Natural killer cell (primary cell): Measurements from ENCODE around the gene DAB2IP. TPM values are rescaled to one million over a fixed set of nuclear protein-coding genes. Genes with fewer than 3 reads are reported as not detected.

ENCODE experiments used
- ATAC-seq, 3 donors: fragments of 150-1000 bp in 2 of 3; fragments of 200-7000 bp in 1 of 3; cut with Tn5 transposase; 1 replicate in 1 of 3; 2 replicates in 2 of 3; pipeline ENCODE4 v1.10.0; 2021; ENCODE audit warnings: mild to moderate bottlenecking in 2 of 3, moderate library complexity in 2 of 3
- DNase-seq, 2 donors: peaks; one replicate each; pipeline versions ENCODE4 v3.0.0 to v3.0.0-alpha.2; 2013 to 2021; ENCODE audit warnings: mixed read lengths in 1 of 2
- H3K27ac ChIP-seq: one replicate; pipeline ENCODE4 v1.5.1; 2013; ENCODE audit warnings: mild to moderate bottlenecking, low read length
- H3K27me3 ChIP-seq: one replicate; pipeline ENCODE4 v1.6.1; 2013; ENCODE audit warnings: low read length; ENCODE audit not compliant: control insufficient read depth, insufficient read depth
- H3K36me3 ChIP-seq: one replicate; pipeline ENCODE4 v1.6.1; 2013; ENCODE audit warnings: low read length; ENCODE audit not compliant: control insufficient read depth, insufficient read depth
- H3K4me1 ChIP-seq: one replicate; pipeline ENCODE4 v1.6.1; 2013; ENCODE audit warnings: low read length; ENCODE audit not compliant: control insufficient read depth, insufficient read depth
- H3K4me3 ChIP-seq: one replicate; pipeline ENCODE4 v1.5.1; 2013; ENCODE audit warnings: low read length
- H3K9me3 ChIP-seq: one replicate; pipeline ENCODE4 v1.6.1; 2013; ENCODE audit warnings: low read length; ENCODE audit not compliant: control insufficient read depth, insufficient read depth
- H3K27ac Mint-ChIP-seq, 2 donors: one replicate each; pipeline ENCODE4 v1.8.0; 2022; ENCODE audit warnings: mild to moderate bottlenecking in 2 of 2, mixed read lengths in 2 of 2, moderate library complexity in 1 of 2
- H3K27me3 Mint-ChIP-seq, 2 donors: one replicate each; pipeline ENCODE4 v1.8.0; 2022; ENCODE audit warnings: low read depth in 2 of 2, mixed read lengths in 2 of 2
- H3K36me3 Mint-ChIP-seq: one replicate; pipeline ENCODE4 v1.8.0; 2022; ENCODE audit warnings: mixed read lengths
- H3K4me1 Mint-ChIP-seq, 2 donors: one replicate each; pipeline ENCODE4 v1.8.0; 2022; ENCODE audit warnings: mixed read lengths in 2 of 2
- H3K4me3 Mint-ChIP-seq: one replicate; pipeline ENCODE4 v1.8.0; 2022; ENCODE audit warnings: mild to moderate bottlenecking, moderate library complexity, mixed read lengths
- H3K9me3 Mint-ChIP-seq, 2 donors: one replicate each; pipeline ENCODE4 v1.8.0; 2022; ENCODE audit warnings: mixed read lengths in 2 of 2
- WGBS: methylation state at CpG from one replicate; pipeline ENCODE4 v1.1.7; 2013; ENCODE audit warnings: missing lambda C conversion rate; ENCODE audit not compliant: insufficient coverage; 5-methylcytosine and 5-hydroxymethylcytosine counted together
- intact Hi-C: fragments of 100-400 bp; cut with micrococcal nuclease; formaldehyde crosslinking; loops from one replicate; pipeline ENCODE4 v1.14.2; 2022
- total RNA-seq, 4 donors: library from RNA; stranded (reverse); fragments of 120-200 nt in 1 of 4; gene quantifications; one replicate each; pipeline versions ENCODE4 v1.2.3 to v1.2.4, GENCODE V29; 2013 to 2022
- TF ChIP-seq, protein P1 (sequence below): fragments of 200-600 bp; IDR thresholded peaks from one replicate; pipeline ENCODE4 v1.8.0; 2022; ENCODE audit warnings: antibody characterized with exemption

The DAB2IP gene
- total RNA-seq, 3 donors from 2014 or later (not counting 1 experiment from before 2014, with no cell fraction given), result 0.19 to 2.5 TPM; not detected in 1

GRCh38 chr9:121721770-121722169 lies 70.3 kb downstream of the DAB2IP start:
- no peak for ATAC-seq
- H3K4me3 Mint-ChIP-seq, result no peak overlapping the region
- no peaks in the 10 kb centered on the region for H3K27me3 ChIP-seq
- WGBS, result 93% methylated on average over 7 of the region's 7 CpGs
- no peaks in the 10 kb centered on the region for H3K4me1 Mint-ChIP-seq
- H3K9me3 ChIP-seq, result no peaks in the 10 kb centered on the region
- no peaks in the 10 kb centered on the region for H3K36me3 Mint-ChIP-seq
- TF ChIP-seq, protein P1, sequence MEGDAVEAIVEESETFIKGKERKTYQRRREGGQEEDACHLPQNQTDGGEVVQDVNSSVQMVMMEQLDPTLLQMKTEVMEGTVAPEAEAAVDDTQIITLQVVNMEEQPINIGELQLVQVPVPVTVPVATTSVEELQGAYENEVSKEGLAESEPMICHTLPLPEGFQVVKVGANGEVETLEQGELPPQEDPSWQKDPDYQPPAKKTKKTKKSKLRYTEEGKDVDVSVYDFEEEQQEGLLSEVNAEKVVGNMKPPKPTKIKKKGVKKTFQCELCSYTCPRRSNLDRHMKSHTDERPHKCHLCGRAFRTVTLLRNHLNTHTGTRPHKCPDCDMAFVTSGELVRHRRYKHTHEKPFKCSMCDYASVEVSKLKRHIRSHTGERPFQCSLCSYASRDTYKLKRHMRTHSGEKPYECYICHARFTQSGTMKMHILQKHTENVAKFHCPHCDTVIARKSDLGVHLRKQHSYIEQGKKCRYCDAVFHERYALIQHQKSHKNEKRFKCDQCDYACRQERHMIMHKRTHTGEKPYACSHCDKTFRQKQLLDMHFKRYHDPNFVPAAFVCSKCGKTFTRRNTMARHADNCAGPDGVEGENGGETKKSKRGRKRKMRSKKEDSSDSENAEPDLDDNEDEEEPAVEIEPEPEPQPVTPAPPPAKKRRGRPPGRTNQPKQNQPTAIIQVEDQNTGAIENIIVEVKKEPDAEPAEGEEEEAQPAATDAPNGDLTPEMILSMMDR, result no peak
- H3K9me3 Mint-ChIP-seq, result no peaks in the 10 kb centered on the region
- DNase-seq, result no peak
- intact Hi-C loops, result no loop called here
- H3K36me3 ChIP-seq, result no peaks in the 10 kb centered on the region
- H3K27me3 Mint-ChIP-seq, result no peaks in the 10 kb centered on the region
- H3K4me1 ChIP-seq, result no peaks in the 10 kb centered on the region
- no peak overlapping the region for H3K4me3 ChIP-seq
- H3K27ac ChIP-seq, result no peak overlapping the region
- no peak overlapping the region for H3K27ac Mint-ChIP-seq

- Mint-ChIP-seq H3K4me3 (no peak overlapping the region), H3K27ac (no peak overlapping the region), H3K36me3 (no peaks in the 10 kb centered on the region), H3K27me3 (no peaks in the 10 kb centered on the region), H3K4me1 (no peaks in the 10 kb centered on the region), H3K9me3 (no peaks in the 10 kb centered on the region)
- peaks cover 5% of the 10 kb centered on the region for H3K4me1 ChIP-seq
- no peak overlapping the region for H3K27ac ChIP-seq
- intact Hi-C loops, result no loop called here
- no peak overlapping the region for H3K4me3 ChIP-seq
- TF ChIP-seq, protein P1, result no peak
- no peaks in the 10 kb centered on the region for H3K27me3 ChIP-seq
- H3K36me3 ChIP-seq, result no peaks in the 10 kb centered on the region
- DNase-seq (no peak), ATAC-seq (no peak)
- no peaks in the 10 kb centered on the region for H3K9me3 ChIP-seq
- 92% methylated on average over 21 of the region's 21 CpGs for WGBS
These were observed 73.8 kb downstream of the DAB2IP start for GRCh38 chr9:121725008-121725775.

DNA sequence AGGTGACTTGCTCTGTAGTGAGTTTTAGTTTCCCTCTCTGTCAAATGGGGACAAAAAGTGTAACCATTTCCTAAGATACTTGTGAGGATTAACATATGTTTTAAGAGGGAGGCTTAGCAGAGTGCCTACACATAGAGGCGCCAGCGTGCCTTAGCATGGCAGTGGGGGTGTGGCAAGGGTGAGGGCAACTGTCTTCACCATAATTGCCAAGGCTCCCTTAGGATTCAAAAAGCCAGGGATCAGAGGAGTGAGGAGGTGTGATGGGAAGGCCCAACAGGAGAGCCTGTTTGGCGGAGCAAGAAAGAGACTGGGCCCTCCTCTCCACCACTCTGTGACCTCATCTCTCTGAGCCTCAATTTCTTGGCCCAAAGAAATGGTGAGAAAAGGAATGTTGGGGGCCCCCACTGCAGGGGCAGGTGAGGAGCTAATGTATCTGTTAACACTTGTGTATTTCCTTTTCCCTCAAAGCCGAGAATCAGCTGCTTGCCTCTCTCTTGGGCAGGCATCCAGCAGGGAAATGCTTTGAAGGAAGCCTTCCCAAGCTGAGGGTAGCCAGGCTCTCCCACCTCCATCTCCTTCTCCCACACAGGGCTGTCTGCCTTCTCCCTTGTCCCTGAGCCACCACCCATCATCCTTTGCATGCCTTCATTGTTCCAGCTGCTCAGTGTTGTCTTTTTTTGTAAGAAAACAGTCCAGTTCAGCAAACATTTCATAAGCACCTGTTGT lies 76.0 kb downstream of the DAB2IP start:
- H3K36me3 ChIP-seq, result no peaks in the 10 kb centered on the region
- no peaks in the 10 kb centered on the region for H3K27me3 ChIP-seq
- Mint-ChIP-seq H3K9me3 (no peaks in the 10 kb centered on the region), H3K27ac (no peak overlapping the region), H3K4me1 (peaks cover 10 to 15% of the 10 kb centered on the region in 2 donors), H3K4me3 (no peak overlapping the region), H3K36me3 (no peaks in the 10 kb centered on the region), H3K27me3 (no peaks in the 10 kb centered on the region)
- no peaks in the 10 kb centered on the region for H3K9me3 ChIP-seq
- no peak for ATAC-seq
- intact Hi-C loops, result no loop called here
- TF ChIP-seq, protein P1, result no peak
- no peak overlapping the region for H3K27ac ChIP-seq
- no peak overlapping the region for H3K4me3 ChIP-seq
- peaks cover 18% of the 10 kb centered on the region for H3K4me1 ChIP-seq
- no peak for DNase-seq
- WGBS, result 96% methylated on average over 3 of the region's 4 CpGs
